ENCODE results near the gene DSCAML1.

The DSCAML1 gene

GRCh38 chr11:117673602-117674001 is 123.4 kb downstream of the DSCAML1 start:
- H3K27ac Mint-ChIP-seq = no peak overlapping the region
- H3K4me1 Mint-ChIP-seq = no peaks in the 10 kb centered on the region

DNA sequence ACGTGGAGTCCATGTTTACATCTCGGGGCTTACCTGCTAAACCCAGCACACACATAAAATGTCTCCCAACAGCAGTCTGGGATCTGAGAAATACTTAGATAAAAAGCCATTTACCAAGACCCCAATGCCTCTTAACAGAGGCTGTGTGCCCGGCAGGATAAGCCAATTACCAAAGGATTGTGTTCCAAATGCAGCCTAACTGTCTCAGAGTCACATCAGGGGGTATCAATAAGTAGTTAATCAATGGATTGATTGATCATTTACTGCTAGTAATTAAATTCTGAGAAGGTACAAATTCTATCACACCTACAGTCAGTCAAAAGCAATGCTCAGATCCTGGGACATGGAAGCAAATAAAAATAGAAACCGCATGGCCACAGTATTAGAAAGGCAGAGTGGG is 125.6 kb downstream of the DSCAML1 start:
- no peak for ATAC-seq
- Mint-ChIP-seq H3K4me1 (no peaks in the 10 kb centered on the region), H3K9me3 (no peaks in the 10 kb centered on the region), H3K36me3 (no peaks in the 10 kb centered on the region), H3K27ac (no peak overlapping the region), H3K4me3 (no peak overlapping the region)
- no peak for DNase-seq (ENCODE audit: low spot score in 2 of 2)

More at GRCh38 chr11:117673602-117674001, 123.4 kb downstream of the DSCAML1 start:
- no peaks in the 10 kb centered on the region for H3K9me3 Mint-ChIP-seq
- DNase-seq (ENCODE audit: low spot score in 2 of 2) (no peak), ATAC-seq (no peak)
- H3K4me3 Mint-ChIP-seq = no peak overlapping the region
- H3K36me3 Mint-ChIP-seq = no peaks in the 10 kb centered on the region

DNA sequence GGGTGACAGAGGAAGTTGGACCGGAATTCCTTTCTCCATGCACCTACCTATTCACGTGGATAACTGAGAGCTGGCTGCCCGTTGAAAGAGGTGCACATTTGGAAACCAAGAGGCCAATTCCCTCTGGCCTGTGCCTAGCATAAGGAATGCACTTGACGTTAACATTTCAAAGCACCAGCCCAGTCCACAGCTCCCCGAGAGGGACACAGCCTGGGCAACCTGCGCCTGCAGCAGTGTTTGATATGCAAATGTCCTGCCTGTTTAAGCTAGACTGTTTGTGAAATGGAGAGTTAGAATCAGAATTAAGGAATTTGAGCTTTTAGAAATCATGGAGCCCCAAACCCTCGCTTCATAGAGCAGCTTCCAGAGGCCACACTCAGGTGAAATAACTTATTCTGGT is 126.1 kb downstream of the DSCAML1 start:
- Mint-ChIP-seq H3K27ac (no peak overlapping the region), H3K9me3 (no peaks in the 10 kb centered on the region), H3K36me3 (no peaks in the 10 kb centered on the region), H3K4me1 (no peaks in the 10 kb centered on the region), H3K4me3 (no peak overlapping the region)
- no peak for ATAC-seq
- no peak for DNase-seq (ENCODE audit: low spot score in 2 of 2)

DNA sequence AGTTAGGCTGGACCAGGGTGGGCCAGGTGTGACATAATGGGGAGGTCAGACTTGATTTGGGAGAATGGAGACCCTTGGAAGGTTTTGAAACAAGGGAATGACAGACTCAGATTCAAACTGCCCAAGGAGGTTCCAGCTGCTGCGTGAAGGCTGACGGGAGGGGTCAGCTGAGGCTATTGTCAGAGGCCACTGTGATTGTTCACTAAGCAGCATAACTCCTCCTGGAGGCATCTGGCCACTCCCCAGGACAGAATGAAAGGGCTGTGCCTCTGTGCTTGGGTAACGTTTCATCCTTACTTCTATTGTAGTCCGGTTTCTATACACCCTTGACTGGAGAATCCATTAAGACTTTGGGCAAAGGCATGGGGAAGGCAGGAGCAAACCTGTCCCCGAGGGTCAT is 126.6 kb downstream of the DSCAML1 start:
- DNase-seq (ENCODE audit: low spot score in 2 of 2) = no peak
- H3K27ac Mint-ChIP-seq = no peak overlapping the region
- no peak for ATAC-seq
- no peaks in the 10 kb centered on the region for H3K36me3 Mint-ChIP-seq
- H3K4me1 Mint-ChIP-seq = no peaks in the 10 kb centered on the region
- H3K4me3 Mint-ChIP-seq = no peak overlapping the region
- no peaks in the 10 kb centered on the region for H3K9me3 Mint-ChIP-seq

GRCh38 chr11:117669616-117670015 is 127.4 kb downstream of the DSCAML1 start:
- Mint-ChIP-seq H3K4me1 (no peaks in the 10 kb centered on the region), H3K27ac (no peak overlapping the region), H3K9me3 (no peaks in the 10 kb centered on the region), H3K4me3 (no peak overlapping the region), H3K36me3 (no peaks in the 10 kb centered on the region)
- DNase-seq (ENCODE audit: low spot score in 2 of 2) (no peak), ATAC-seq (no peak)

GRCh38 chr11:117669062-117669461 is 128.0 kb downstream of the DSCAML1 start:
- Mint-ChIP-seq H3K27ac (no peak overlapping the region), H3K4me3 (no peak overlapping the region), H3K36me3 (no peaks in the 10 kb centered on the region), H3K4me1 (no peaks in the 10 kb centered on the region), H3K9me3 (no peaks in the 10 kb centered on the region)
- DNase-seq (ENCODE audit: low spot score in 2 of 2) = no peak
- ATAC-seq = no peak

DNA sequence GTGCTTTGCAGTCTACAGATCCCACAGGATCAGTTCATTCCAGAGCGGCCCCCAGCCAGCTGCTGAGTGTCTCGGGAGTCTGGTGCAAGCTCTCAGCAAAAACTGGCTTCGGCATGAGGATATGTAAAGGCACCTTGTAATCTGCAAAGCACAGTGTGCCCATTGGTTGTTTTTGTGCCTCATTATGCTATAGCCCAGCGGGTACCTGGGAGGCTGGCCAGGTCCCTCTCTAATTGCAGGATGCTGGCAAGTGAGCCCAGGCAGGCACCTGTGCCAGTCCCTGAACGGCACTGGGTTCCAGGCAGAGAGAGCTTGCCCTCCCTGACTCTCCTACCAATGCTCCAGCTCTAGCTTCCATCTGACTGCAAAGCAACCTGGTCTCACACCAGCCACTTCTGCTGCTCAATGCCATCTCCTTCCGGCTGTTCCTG is 128.7 kb downstream of the DSCAML1 start:
- Mint-ChIP-seq H3K9me3 (no peaks in the 10 kb centered on the region), H3K4me3 (no peak overlapping the region), H3K27ac (no peak overlapping the region), H3K4me1 (no peaks in the 10 kb centered on the region), H3K36me3 (no peaks in the 10 kb centered on the region)
- DNase-seq (ENCODE audit: low spot score in 2 of 2) (no peak), ATAC-seq (no peak)

DNA sequence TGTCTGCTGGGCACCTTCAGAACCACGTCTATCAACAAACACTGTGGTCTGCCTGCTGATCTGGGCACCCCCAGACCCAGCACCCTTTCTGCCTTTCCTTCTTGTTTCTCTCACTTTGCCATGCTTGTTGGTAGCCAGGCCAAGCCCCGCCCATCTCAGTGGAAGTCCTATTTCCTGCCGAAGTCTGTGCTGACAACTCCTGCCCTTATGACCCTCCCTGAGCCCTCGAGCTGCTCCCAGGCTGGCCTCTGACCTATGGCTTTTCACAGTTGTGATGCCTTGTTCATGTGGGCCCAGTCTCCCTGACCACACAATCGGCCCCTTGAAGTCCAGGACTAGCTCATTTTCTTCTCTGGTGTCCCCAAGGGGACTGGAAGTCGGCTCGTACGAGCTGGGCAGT is 132.1 kb downstream of the DSCAML1 start:
- no peak overlapping the region for H3K4me3 Mint-ChIP-seq
- H3K36me3 Mint-ChIP-seq = no peaks in the 10 kb centered on the region
- no peaks in the 10 kb centered on the region for H3K4me1 Mint-ChIP-seq
- ATAC-seq = no peak
- no peak overlapping the region for H3K27ac Mint-ChIP-seq
- H3K9me3 Mint-ChIP-seq = no peaks in the 10 kb centered on the region
- DNase-seq (ENCODE audit: low spot score in 2 of 2) = no peak

DNA sequence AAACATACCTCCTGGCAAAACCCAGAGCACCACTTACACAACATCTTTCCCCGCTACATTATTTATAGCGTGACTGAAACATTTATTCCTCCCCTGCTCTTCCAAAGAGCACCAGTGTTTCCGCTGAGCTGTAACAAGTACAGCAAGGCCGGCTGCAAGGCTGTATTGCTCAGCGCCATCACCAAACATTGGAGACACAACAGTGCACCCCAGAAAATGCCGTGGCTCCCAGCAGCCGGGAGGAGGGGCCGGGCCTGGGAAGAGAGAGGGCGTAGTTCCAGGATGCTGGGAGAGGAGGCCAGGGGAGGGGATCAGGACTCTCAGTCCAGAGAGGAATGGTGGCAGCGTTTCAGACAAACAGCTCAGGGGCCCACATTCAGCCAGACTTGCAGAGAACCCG is 133.2 kb downstream of the DSCAML1 start:
- Mint-ChIP-seq H3K4me3 (no peak overlapping the region), H3K27ac (no peak overlapping the region), H3K36me3 (no peaks in the 10 kb centered on the region), H3K9me3 (no peaks in the 10 kb centered on the region), H3K4me1 (no peaks in the 10 kb centered on the region)
- no peak for ATAC-seq
- DNase-seq (ENCODE audit: low spot score in 2 of 2) = no peak

DNA sequence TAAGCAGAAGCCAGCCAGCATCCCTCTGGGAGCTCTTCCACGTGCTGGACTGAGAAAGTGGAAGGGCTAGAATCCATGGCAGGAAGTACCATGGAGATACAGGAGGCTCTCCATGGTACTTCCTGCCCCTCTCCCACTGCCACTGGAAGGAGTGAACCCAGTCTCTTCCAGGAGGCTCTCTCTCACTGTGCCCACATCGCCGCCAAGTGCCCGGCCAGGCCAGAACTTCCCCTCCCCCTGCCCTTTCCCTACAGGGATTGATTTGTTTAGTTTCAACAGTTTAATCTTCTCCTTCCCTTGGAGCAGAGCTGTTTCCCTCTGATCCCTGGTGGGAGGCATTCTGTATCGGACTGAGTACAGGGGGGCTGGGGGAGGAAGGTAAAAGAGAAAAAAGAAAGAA is 133.6 kb downstream of the DSCAML1 start:
- no peak overlapping the region for H3K27ac Mint-ChIP-seq
- no peaks in the 10 kb centered on the region for H3K36me3 Mint-ChIP-seq
- no peaks in the 10 kb centered on the region for H3K4me1 Mint-ChIP-seq
- no peak overlapping the region for H3K4me3 Mint-ChIP-seq
- DNase-seq (ENCODE audit: low spot score in 2 of 2) (no peak), ATAC-seq (no peak)
- H3K9me3 Mint-ChIP-seq = no peaks in the 10 kb centered on the region

DNA sequence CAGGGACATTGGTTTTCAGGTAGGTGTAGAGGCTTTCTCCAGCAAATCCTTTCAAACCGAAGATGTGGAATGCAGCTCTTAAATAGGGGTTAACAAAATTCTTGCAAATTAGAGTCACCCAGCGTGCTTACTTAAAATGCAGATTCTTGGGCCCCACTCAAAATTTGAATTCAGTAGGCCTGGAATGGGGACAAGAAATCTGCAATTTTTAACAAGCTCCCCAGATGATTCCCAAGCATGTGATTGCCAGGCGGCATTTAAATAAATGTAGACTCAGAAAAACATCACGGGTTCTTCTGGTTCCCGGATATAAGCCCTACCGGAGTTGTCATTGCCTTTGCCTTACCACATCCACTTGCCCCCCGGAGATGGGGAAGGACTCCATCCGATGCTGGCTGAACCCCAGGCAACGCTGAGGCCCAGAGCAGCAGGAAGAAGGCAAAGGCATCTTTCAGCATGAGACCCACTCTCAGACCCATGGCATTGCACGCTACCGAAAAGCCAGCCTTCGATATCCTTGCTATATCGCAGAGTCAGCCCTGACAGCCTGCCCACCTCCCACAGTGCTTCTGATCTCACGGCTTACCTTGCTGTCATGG is 134.2 kb downstream of the DSCAML1 start:
- DNase-seq (ENCODE audit: low spot score in 2 of 2) (no peak), ATAC-seq (no peak)
- Mint-ChIP-seq H3K4me1 (no peaks in the 10 kb centered on the region), H3K4me3 (no peak overlapping the region), H3K36me3 (no peaks in the 10 kb centered on the region), H3K27ac (no peak overlapping the region), H3K9me3 (no peaks in the 10 kb centered on the region)

DNA sequence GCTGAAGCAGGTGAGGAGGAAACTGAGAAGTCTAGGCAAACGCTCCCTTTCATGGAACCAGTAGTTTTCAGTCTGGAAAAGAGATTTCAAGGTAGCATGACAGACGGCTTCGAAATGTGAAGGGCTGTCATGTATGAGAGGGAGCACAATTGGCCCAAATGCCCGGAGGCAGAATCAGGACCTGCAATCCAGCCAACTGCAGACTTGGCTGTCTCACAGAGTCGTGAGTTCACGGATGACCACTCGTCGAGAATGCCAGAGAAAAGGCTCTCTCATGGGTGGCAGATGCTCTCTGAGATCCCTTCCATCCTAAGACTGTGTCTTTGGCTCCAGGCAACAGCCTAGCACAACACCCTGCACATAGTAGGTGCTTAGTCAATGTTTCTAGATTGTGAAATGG is 134.8 kb downstream of the DSCAML1 start:
- ATAC-seq (no peak), DNase-seq (ENCODE audit: low spot score in 2 of 2) (no peak)
- Mint-ChIP-seq H3K27ac (no peak overlapping the region), H3K4me3 (no peak overlapping the region), H3K4me1 (no peaks in the 10 kb centered on the region), H3K36me3 (no peaks in the 10 kb centered on the region), H3K9me3 (no peaks in the 10 kb centered on the region)

DNA sequence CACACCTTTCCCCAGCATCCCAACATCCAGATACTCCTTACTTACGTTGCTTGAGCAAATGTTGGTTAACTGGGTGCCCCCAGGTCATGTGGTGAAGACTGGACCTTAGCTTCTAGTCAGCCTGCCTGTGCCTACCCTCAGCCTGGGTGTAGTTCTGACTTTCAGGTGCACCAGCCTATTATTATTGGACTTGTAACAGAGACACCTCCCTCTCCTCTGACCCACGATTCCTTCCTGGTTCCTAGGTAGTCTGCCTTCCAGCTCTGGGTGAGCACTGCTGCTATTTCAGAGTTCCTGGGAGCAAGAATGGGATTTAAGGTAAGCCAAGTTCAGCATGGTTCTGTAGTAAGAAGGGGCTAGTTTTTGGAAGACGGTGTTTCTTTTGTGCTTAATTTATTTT is 138.2 kb downstream of the DSCAML1 start:
- H3K36me3 Mint-ChIP-seq = no peaks in the 10 kb centered on the region
- no peak for ATAC-seq
- H3K9me3 Mint-ChIP-seq = no peaks in the 10 kb centered on the region
- no peak overlapping the region for H3K27ac Mint-ChIP-seq
- no peak for DNase-seq (ENCODE audit: low spot score in 2 of 2)
- no peak overlapping the region for H3K4me3 Mint-ChIP-seq
- no peaks in the 10 kb centered on the region for H3K4me1 Mint-ChIP-seq

DNA sequence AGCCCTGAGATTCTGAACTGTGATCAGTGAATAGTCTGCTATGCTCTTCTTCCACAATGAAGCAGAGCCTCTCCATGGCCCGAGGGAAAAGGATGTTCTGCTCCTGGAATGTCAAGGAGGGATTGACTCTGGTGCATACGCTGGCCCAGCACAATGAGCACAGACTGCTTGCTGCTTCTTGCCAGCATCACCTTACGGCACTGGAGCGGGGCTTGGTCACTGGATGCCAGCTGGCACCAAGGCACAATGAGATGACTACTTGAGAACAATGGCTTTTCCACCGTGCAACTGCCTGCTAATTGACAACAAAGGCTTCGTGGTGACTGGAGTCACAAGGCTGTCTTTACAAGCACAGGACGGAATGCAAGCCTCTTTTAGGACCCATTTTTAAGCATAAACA is 139.2 kb downstream of the DSCAML1 start:
- no peaks in the 10 kb centered on the region for H3K36me3 Mint-ChIP-seq
- no peak overlapping the region for H3K27ac Mint-ChIP-seq
- ATAC-seq (no peak), DNase-seq (ENCODE audit: low spot score in 2 of 2) (no peak)
- no peaks in the 10 kb centered on the region for H3K9me3 Mint-ChIP-seq
- no peak overlapping the region for H3K4me3 Mint-ChIP-seq
- H3K4me1 Mint-ChIP-seq = no peaks in the 10 kb centered on the region

DNA sequence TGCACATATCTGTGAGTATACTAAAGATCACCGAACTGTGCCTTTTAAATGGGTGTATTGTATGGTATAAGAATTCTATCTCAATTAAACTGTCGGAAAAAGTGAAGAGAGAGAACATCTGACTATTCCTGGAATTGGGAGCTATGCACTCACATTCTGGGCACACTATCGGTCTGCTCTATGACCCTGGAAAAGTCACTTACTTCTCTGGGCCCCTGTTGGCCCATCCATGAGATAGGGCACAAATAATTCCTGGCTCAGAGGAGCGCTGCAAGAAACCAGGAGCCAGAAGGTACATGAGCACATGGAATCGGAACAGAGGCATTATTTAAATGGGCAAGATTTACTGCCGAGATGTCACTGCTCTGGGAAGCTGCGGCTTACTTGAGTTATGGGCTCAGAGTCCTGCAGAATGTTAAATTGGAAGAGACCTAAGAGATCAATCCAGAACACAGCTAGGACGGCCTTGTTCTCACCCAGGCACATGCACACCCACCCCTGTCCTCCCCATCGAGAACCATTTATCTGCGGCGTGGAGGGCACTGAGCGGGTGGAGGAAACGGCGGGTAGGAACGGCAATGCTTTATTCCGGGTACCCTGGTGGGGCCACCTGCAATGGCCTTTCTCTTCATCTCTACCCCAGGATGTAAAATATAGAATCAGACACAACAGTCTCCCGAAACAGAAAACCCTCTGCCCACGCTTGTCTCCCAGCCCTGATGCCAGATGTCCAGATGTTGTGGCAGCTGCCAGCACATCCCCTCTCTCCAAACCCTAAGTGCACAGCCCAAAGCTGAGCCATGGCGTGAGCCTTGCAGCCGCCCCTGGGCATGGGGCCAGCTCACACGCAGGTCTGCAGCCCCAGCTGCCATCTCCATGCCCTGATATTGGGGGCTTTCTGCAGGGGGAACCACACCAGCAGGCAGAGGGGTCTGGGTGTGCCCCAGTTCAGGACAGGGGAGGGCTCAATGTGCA is 142.4 kb downstream of the DSCAML1 start:
- Mint-ChIP-seq H3K4me1 (no peaks in the 10 kb centered on the region), H3K4me3 (no peak overlapping the region), H3K9me3 (no peaks in the 10 kb centered on the region), H3K27ac (no peak overlapping the region), H3K36me3 (no peaks in the 10 kb centered on the region)
- no peak for DNase-seq (ENCODE audit: low spot score in 2 of 2)
- no peak for ATAC-seq

DNA sequence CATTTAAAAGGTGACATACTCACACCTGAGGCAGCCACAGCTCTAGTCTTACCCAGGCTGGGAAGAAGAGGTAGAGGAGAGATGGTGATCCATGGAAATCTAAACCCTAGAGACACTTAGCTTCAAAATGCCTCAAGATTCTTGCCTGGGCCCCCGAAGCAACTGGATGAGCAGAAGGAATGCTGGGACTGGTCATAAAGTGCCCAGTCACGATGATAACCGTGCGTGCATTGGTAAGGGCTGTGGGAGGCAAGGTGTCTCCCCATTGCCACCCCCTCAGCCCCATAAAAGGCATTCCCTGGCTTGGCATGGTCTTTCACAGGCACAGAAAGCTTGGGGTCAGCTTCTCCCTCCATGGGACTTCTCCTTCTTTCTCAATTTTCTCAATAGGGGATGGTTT is 144.5 kb downstream of the DSCAML1 start:
- no peak for ATAC-seq
- Mint-ChIP-seq H3K4me3 (no peak overlapping the region), H3K27ac (no peak overlapping the region), H3K9me3 (no peaks in the 10 kb centered on the region), H3K4me1 (no peaks in the 10 kb centered on the region), H3K36me3 (no peaks in the 10 kb centered on the region)
- no peak for DNase-seq (ENCODE audit: low spot score in 2 of 2)
